Putamen (tissue), 1 donor: ENCODE data around the gene CHST12.
"Not testable (repeated sequence)": the region's sequence is repeated elsewhere in the genome, so short reads cannot be mapped to it uniquely, and the experiment has no call there.

ENCODE experiments used
- DNase-seq: peaks from one replicate; pipeline ENCODE4 v3.0.0-alpha.2; 2016; ENCODE audit warnings: low spot score

The CHST12 gene

DNA sequence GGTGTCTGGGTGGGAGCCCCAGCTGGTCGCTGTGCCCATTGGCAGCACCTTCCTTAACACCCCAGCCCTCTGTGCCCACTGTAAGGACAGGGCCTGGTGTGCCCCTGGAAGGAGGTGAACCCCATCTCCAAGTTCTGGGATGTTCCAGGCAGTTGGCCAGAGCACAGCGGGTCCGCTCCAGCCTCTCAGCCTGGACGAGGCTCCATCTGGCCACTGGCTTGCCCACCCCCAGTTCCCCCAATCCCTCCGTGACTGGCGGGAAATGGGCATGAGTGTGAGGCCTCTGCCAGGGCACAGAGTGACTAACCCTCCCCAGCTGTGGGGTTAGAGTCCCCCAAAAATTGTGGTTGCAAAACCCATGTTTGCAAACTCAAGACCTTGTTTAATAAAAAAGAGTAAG lies 57.2 kb downstream of the CHST12 start:
- no peak for DNase-seq

DNA sequence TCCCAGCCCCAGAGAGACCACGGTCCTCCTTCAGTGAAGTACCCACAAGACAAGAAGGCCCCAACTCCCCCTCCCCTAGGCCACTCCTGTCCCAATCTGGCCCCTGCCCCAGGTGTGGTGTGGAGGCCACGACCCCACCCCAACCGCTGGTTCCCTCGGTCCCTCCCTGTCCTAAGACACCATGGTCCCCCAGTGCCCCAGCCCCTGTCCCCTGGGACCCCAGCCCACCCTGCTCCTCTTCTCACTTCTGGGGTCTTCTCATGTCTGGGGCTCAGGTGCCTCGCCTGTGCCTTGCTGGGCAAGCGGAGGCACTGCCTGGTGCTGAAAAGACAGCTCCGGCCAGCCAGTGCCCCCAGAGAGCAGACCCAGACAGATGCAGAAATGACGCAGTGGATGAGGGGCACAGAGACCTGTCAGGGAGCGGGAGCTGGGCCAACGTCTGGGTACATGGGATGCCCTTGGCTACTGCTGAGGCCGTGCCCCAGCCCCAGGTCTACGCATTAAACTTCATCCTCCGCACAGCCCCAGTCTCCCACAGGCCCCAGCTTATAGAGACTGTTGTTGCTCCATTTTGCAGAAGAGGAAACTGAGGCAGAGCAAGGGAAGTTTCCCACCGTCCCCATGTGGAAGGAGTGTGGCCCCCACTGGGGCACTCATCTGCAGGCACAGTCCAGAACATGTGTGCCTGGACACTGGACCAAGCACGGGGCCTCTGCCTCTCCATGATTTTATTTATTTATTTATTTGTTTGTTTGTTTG lies 58.0 kb downstream of the CHST12 start:
- DNase-seq, result no peak

DNA sequence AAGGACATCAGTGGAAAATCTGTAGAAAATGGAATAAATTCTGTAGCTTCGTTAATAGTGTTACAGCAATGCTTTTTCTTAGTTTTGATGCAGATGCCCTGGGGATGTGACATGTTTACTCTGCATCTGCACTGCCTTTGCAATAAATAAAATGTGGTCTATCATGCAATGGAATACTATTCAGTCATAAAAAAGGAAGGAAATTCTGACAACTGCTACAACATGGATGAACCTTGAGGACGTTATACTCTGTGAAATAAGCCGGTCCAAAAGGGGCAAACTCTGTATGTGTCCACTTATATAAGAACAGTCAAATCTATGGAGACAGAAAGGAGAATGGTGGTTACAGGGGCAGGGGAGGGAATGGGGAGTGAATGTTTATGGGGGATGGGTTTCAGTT lies 59.3 kb downstream of the CHST12 start:
- DNase-seq, result no peak

DNA sequence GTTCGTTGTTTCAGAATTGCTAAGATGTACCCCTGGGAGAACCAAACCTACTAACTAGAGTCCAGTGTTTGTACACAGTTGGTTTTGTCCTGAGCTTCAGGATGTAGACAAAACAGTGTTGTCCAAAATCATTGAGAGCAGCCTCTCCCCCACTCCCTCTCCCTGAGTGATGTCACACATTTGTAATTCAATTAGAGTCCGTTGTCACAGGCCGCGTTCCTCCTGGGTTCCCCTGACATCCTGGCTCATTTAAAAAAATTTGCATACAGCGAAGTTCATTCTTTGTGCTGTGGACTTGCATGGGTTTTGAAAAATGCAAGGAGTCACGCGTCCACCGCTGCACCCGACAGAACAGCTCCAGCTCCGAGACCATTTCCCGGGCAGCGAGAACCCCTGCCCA lies 62.5 kb downstream of the CHST12 start:
- DNase-seq, result peak; percentile 72

DNA sequence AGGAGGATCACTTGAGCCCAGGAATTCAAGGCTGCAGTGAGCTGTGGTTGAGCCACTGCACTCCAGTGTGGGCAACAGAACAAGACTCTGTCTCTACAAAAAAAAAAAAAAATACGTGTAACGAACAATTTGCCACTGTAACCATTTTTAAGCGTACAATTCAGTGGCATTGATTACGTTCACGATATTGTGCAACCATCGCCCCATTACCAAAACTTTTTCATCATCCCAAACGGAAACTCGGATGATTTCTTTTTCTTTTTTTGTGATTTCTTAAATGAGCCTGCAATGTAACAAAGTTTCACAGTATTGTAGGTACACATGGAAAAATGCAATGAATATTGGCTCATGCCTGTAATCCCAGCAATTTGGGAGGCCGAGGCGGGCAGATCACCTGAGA lies 63.3 kb downstream of the CHST12 start:
- no peak for DNase-seq

DNA sequence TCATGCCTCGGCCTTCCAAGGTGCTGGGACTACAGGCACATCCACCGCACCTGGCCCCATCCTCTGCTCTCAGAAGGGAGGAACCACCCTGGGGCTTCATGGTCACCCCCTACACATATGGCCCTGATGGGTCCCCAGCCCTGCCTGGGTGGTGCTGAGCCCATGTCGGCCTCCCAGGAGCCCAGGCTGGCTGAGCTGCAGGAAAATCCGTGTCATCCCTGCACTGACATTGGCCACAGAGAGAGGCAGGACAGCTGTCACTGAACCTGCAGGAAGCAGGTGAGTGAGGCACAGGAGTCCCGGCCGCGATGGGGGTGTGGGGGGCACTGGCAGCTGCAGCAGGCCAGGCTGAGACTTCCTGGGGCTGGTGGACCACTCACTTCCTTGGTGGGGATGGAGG lies 64.8 kb downstream of the CHST12 start:
- DNase-seq, result no peak

DNA sequence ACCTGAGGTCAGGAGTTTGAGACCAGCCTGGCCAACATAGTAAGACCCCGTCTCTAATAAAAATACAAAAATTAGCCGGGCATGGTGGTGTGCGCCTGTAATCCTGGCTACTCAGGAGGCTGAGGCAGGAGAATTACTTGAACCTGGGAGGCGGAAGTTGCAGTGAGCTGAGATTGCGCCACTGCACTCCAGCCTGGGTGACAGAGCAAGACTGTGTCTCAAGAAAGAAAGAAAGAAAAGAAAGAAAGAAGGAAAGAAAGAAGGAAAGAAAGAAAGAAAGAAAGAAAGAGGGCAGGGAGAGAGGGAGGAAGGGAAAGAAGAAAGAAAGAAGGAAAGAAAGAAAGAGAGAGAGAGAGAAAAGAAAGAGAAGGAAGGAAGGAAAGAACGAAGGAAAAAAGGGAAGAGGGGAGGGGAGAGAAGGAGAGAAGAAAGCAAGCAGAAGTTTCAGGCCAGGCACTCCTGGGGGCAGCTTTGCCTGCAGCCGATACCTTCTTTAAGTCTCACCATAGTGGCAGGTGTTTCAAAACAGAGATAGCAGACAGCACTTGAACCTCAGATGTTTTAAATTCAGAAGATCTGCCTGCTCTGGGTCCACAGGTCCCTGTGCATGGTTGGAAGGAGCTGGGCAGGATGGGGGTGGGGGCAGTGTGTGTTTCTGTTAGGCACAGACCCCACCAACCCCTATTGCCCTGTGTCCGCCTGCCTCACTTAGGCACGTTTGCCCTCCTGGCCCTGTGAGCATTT lies 66.2 kb downstream of the CHST12 start:
- not testable (repeated sequence) for DNase-seq

DNA sequence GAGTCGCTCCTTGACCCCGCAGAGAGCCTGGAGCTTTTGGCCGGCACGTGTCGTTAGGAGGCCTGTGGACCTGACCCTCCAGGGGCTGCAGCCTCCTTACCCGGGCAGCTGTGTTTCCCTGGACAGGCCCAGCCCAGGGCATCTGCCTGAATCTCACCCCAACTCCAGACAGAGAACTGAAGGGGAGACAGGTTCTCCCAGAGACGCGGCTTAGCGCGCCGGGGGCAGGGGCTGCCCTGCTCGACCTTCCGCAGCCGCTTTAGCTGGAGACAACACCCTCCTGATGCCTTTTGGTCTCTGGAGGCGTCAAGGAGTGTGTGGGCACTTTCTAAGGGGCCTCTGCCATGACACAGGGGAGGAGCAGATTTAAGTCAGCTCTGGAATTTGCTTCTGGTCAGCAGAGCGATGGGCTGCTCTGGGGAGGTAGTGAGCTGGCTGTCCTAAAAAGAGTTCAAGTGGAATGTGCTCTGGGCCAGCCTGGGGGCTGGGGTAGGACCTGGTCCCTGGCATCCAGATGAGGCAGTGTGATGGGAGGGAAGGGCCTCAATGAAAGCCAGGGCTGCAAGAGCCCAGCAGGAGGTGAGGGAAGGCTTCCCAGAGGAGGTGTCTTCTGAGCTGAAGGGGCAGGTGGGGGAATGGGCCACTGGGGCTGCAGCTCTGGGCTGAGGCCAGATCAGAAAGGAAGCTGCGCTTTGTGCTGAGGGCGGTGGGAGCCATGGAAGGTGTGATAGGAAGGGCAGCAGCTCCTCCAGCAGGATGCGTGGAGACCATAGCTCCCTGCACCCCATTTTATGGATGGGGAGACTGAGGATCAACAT lies 67.0 kb downstream of the CHST12 start:
- DNase-seq, result no peak

DNA sequence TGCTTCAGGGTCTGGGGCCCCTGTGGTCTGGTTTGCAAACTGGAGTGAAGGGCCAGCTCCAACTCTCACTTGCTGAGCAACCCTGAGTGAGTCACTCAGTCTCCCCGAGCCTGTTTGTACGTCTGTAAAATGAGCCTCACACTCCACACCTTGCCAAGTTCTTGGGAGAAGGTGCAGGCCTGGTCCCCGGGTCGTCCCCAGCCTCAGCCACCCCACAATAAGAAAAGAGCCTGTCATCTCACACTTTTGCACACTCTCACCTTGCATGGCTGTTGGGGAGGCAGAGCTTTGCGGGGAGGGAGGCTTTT lies 67.6 kb downstream of the CHST12 start:
- DNase-seq, result no peak

DNA sequence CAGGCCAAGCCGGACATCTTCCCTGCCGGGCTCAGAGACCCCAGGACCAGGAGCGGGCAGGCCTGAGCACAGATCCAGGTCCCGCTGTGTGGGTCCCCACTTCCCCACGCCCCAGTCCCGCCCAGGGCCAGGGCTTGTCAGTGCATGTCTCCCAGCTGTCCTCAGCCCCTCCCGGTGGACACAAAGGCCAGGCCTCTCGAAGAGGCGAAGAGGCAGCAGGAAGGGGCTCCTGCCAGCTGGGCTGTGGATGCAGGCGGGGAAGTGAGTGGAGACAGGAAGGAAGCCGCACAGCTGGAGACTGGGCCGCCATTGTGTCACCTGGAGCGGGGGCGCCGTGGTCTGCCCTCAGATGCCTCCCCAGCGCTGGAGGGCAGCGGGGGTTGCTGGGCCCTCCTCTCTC lies 68.0 kb downstream of the CHST12 start:
- DNase-seq, result no peak

DNA sequence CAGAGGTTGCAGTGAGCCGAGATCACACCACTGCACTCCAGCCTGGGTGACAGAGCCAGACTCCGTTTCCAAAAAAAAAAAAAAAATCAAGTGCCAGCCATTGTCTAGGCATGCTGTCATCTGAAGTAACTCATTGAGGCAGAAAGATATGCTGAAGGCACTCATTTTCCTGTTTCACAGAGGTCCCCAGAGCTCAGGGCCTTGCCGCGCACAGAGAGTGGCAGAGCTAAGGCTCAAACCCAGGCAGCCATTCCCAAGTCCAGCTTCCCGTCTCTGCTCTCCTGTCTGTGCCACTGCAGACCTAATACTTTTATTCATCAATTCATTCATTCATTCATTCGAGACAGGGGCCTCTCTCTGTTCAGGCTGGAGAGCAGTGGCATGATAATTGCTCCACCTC lies 69.3 kb downstream of the CHST12 start:
- DNase-seq, result no peak

DNA sequence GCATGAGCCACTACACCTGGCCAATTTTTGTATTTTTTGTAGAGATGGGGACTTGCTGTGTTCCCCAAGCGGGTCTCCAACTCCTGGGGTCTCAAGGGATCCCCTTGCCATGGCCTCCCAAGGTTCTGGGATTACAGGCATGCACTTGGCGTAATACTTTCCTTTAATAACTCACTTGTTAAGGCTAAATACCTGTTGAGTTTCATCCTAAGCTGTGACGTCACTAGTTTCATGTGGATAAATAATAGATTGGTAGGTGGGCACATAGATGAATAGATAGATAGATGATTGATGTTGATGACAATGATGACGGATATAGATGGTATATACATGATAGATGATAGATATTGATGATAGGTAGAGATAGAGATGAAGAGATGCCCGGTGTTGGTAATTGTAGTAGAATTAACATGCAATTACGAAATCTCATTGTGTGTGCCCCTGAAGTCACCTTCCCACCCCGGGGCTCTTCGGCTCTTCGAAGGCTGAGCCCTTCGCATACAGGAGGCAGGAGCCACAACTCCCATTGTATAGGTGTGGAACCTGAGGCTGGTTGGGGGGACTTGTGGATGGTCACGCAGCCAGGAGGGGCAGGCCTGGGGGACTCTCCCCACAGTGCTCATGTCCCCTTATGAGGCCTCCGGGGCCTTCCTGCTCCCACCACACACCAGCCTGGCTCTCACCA lies 70.2 kb downstream of the CHST12 start:
- DNase-seq, result no peak

DNA sequence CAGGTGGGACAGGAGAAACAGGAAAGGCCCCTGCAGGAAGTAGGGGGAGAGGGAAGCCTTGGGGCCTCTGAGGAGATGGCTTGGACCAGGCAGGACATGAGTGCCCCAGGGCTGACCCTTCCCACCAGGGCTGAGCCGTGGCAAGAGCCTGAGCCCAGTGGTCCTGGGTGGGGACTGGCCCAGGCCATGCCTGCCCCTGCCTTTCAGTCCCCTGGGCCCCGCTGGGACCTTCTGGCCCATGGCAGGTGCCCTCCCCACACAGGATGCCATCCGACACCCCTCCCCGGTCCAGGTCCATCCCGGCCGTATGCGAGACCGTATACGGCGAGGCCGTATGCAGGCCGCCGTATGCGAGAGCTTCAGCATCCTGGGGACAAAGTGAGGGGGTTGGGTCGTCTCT lies 70.8 kb downstream of the CHST12 start:
- DNase-seq, result no peak

DNA sequence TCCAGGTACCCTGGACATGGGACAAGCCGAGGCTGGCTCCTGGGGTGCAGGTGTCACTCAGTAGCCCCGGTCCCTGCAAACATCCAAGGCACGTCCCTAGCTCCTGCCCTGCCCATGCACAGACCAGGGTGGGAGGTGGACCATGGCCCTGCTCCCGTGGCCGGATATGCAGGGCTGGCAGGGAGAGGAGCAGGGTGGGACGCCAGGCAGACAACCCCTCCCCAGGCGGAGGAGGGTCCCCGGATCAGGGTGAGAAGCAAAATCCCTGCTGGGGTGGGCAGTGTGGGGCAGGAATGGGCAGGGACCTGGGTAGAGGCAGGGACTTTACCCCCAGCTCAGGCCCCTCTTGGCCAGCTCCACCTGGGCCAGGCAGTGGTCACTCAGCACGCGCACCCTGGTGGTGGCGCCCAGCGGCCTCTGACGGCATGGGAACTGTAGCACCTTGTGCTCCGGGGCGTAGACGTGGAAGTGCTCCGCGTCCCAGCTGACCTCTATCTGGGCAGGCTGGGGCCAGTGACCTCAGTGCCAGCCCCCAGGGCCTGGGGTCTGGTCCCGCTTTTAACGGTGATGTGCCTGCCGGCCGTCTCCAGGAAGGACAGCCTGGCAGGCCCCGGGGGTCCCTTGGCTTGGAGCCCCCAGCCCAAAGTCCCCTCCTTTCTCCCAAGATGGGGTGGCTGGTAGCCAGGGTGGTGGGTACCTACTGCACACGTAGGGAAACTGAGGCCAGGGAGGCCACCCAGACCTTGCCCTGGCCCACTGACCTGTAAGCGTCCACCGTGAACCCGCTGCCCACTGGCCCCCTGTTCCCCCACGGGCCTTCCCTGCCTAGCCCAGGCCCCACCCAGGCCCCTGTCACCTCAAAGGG lies 71.6 kb downstream of the CHST12 start:
- no peak for DNase-seq

DNA sequence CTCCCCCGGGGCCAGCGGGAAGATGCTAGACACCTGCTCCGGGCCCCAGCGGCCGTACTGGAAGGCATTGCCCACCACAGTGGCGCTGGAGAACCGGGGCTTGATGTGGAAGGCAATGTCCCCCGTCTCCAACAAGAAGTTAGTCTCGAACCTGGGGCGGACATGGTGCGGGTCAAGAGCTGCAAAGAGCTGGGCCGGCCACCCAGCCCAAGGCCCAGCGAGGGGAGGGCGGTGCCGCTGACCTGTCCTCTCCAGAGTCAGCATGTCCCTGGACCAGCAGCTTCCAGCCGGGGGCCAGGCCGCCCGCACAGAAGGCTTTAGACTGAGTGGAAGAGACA lies 72.2 kb downstream of the CHST12 start:
- no peak for DNase-seq

DNA sequence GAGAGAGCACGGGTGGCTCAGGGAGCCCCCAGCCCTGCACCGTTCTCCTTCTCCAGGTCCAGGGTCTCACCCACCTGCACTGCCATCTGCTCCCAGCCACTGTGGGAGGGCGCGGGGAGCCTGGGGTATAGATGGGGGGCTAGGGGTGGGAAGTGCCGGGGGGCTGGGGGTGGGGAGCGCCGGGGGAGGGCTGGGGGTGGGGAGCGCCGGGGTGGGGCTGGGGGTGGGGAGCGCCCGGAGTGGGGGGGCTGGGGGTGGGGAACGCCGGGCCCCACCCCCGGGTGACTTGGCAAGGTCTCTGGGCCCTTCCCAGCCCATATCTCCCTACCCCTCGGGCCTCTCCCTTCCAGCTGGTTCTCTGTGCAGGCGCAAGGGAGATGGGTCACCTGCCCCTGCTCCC lies 72.9 kb downstream of the CHST12 start, which contains the start of gene GRIFIN:
Gene GRIFIN, minus strand, starts transcription at position 101 of the 400 bp plus-strand sequence. Its CDS starts 15 bp downstream, at position 86.
- no peak for DNase-seq

DNA sequence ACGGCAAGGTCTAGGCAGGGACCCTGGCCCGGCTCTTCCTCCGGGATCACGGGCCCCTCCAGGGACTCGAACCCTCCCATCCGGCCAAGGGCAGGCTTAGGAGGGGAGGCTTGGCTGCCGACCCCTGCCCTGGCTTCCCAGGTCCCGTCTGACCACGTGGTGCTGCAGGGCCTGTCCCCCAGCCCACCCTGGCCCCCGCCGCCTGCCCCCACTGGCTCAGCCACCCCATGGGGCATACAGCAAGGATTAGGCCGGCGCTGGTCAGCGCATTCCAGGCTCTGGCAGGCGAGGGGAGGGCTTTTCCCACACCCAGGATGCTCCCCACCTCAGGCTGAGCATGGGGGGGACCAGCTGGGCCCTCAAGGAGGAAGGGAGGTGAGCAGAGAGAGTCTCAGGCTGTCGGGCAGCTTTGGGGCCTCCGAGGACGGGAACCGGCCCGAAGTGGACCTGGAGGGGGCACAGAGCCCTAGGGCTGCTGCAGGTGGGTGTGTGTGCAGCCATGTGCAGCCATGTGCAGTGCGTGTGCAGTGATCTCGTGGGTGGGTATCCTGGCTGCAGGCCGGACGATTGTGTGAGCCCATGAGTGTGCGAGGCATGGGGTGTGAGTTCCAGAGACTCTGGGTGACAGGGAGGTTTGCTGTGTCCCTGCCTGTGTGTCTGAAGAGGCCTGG lies 73.5 kb downstream of the CHST12 start:
- DNase-seq, result no peak

DNA sequence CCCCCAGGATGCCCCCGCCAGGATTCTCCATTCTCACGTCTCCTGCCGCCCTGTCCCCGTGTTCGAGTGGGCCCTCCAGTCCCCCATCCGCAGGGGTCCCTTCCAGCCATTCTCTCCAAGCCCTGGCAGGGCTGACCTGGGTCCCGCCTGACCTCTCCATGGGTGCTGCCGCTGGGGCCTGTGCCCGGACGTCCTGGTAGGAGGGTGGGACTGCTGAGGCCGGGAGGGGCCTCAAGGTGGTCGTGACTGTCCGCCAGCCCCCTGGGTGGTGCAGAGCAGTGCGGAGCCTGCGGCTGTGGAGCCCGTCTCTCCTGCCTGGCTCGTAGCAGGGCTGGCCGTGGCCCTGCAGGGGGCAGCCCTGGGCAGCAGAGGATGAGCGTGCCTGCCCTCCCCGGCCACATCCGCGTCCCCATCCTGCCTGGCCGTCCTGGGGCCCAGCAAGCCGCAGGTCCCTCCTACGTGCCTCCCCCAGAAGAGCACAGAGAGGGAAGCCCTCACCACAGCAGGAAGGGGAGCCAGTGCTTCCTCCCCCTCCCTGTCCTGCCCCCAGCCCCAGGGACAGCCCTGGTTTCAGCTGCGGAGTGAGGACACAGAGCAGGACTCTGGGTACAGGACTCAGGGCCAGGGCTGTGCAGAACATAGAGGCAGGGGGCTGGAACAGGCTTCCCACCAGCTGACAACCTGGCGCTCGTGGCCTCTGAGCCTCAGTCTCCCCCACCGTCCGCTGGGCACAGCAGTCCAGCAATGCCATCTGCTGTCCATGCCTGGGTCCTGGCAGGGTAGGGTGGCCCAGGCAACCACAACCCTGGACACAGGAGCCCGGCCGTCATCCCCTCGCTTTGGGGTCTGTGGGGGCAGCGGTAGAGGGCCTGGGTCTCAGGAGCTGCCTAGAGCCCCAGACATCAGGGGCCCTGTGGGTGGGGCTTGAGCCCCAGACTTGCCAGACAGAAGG lies 74.3 kb downstream of the CHST12 start:
- DNase-seq, result peak; percentile 20

DNA sequence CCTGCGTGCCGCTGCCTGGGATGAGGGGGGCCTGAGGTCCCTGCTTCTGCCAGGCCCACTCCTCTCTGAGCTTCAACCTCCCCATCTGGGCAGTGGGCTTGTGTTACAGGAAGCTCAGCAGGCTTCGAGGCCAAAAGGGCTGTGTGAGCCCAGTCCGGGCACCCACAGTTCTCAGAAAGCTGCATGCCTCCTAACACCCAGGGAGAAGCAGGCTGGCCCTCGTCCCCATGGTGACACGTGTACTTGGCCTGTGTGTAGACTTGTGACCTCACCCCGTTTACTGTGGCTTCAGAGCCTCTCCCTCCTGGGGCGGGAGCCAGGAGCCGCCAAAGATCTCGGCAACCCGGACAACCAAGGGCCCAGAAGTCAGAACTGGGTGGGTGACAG lies 75.0 kb downstream of the CHST12 start:
- DNase-seq, result no peak

DNA sequence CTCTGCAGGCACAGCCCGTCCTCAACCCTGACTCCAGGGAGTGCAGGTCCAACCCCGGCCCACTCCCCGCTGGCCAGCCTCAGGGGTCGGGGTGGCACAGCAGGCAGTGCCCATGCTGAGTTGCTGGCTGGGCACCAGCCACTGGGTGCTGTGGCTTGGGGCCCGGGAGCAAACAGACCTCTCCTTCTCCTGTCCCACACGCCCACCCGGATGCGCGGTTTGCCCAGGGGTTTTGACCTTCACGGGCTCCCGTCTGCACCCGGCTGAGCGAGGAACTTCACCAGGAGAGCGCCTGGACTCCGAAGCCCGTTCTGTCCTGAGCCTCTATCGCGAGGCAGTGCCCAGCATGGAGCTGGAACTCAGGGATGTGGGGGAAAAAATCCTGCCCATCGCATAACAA lies 75.4 kb downstream of the CHST12 start:
- no peak for DNase-seq
